Effector CD8-positive, alpha-beta T cell (primary cell): ENCODE results near the gene TPCN1.

Source experiments
- DNase-seq: peaks from one replicate; lab custom pipeline; 2025; lab: John Stamatoyannopoulos, UW
- total RNA-seq, 4 experiments: gene quantifications; one replicate each; lab custom pipeline; 2026; lab: John Stamatoyannopoulos, UW

TPCN1 gene
- total RNA-seq = 14.5 to 55.8 (median 41.9) reads per million in 4 experiments

DNA sequence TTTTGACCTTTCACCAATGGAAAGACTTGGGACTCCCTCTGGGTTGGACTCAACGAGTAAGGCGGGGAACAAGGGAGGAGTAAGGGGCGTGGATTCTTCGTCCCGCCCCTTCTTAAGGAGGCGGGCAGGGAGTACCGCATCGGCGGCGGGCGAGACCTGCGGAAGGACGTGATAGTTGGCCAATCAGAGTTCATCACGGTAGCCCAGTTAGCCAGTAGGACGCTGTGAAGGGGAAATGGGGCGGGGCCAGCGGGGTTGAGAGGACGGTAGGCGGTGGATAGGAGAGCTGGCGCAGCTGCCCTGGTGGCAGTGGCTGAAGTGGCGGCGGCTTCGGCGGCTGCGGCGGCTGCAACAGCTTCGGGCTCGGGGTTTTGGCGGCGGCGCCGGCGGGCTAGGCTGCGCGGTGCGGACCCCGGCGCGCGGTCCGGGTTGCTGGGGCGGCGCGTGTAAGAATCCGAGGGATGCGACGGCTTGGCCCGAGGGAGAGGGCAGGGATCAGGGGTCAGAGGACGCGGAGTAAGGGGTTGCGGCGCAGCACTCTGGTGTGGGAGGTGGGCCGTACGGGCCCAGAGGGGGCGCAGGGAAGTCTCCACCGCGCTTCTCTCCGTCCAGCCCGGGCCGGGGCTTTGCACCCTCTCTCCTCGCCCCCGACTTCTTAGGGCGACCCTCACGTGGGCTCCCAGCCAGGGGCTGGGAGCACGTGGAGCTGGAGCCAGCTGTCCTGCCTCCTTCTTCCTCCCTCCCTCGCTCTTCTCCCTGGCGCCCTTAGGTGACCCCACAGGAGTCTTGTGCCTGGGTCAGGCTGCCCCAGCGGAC, at the start of gene TPCN1:
TPCN1 (plus strand) TSS at position 284 of the 816 bp plus-strand sequence. CDS start 5,389 bp downstream, outside the sequence.
- DNase-seq = peak; percentile 97

DNA sequence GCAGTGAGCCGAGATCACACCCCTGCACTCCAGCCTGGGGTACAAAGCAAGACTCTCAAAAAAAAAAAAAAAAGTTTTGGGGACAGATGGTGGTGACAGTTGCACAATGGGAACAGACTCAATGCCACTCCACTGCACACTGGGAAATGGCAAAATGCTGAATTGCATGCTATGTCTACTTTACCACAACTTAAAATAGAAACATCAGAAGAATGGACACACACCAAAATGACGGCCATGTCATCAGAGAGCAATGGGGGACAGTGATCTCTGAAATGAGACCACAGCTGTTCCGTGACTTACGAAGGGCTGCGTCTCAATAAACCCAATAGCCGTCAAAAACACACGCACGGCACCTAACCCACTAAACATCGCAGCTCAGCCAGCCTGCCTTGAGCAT, 49.7 kb upstream of the TPCN1 start:
- DNase-seq = no peak

DNA sequence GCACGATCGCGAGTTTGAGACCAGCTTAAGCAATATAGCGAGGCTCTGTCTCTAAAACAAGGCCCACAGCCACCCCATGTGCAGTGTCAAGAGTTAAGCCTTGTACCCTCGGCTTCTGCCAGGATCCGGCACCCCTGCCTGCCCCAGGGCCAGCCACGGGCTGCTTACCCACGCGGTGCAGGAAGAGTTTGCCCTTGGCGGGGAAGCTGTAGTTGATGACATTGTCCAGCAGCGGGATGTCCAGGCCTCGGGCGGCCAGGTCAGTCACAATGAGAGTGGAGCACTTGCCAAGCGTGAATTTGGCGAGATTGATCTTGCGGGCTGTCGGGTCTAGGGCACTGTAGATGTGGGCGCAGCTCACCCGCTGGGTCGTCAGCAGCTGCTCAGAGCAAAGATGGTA, 49.1 kb upstream of the TPCN1 start:
- no peak for DNase-seq

DNA sequence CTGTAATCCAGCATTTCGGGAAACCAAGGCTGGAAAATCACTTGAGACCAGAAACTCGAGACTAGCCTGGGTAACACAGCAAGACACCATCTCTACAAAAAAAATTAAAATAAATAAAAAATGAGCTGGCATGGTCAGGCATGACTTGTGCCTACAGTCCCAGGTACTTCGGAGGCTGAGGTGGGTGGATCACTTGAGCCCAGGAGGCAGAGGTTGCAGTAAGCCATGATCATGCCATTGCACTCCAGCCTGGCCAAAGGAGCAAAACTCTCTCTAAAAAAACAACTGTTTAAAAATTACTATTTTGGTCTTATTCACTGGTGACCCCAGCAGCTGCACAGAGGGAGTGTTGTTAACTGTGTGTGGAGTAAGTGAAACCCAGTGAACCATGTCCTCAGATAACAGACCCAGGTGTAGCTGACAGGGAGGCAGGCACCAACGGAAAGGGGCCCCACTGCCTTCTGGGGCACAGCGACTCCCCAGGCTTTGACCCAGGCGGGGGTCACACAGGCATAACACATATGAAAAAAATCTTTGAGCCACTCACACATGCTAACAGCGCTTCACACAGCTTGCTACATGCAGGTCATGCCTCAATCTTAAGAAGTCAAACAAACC, 48.1 kb upstream of the TPCN1 start:
- no peak for DNase-seq

DNA sequence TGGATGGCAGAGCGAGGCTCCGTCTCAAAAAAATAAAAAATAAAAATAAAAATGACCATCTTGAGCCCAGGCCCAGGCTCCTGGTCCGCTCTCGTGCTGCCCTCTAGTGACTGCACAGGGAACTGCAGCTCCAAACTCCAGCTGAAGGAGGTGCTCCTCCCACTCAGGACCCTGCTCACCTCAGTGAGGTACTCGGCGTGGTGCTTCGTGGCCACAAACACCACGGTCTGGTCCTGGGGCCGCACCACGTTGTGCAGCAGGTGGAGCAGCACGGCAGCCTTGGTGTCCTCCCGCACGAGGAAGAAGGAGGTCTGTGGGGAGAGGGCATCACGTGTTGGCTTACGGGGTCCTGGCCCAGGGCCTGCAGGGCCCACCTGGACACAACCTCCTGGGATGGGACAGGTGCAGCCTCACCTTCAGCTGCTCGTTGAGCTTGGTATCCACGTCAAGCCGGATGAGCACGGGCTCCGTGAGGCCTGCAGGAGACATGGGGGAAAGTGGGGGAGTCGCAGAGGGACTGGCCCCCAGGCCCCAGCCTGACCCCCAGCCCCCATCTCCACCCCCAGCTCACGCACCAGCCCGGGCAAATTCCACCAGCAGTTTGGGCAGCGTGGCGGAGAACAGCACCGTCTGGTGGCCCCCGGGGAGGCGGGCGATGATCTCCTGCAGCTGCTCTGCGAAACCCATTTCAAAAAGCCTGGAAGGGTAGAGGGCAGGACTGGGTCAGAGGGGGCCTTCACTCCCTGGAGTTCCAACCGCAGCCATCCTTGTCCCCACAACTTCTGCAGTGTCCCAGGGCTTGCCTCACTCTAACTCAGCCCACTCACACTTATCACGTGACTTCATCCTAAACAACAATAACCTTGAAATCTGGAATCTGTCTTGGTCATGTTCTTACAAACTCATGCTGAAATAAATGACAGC, 46.5 kb upstream of the TPCN1 start:
- peak; percentile 64 for DNase-seq

DNA sequence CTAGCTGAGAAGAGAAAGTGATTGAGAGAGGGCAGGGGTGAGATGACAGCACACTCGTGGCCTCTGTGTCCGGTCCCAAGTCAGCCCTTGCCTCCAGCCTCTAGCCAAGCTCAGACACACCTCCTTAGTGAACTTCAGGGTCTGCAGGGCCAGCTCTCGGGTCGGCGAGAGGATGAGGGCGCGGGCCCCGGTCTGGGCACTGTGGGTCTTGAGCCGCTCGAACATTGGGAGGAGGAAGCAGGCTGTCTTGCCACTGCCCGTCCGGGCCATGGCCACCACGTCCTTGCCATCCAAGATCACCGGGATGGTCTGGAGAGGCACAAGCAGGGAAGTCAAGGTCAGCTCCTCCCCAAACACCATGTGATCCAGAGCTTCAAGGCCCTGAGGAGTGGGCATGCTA, 42.2 kb upstream of the TPCN1 start:
- DNase-seq = no peak

DNA sequence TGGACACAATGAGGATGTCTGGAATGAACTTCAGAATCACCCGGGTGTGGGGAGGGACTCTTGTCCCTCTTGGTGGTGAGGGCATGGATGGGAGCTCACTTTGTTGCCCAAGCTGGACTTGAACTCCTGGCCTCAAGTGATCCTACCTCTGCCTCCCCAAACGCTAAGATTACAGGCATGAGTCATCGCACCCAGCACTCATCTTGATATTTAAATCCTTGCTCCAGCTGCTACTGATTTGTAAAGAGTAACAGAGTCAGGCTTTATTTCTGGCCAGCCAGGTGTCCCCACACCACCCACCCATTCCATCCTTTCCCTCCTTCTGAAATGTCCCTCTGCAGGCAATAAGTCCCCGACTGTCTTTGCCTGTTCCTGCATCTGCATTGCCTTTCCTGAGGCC, 40.9 kb upstream of the TPCN1 start:
- DNase-seq = no peak

DNA sequence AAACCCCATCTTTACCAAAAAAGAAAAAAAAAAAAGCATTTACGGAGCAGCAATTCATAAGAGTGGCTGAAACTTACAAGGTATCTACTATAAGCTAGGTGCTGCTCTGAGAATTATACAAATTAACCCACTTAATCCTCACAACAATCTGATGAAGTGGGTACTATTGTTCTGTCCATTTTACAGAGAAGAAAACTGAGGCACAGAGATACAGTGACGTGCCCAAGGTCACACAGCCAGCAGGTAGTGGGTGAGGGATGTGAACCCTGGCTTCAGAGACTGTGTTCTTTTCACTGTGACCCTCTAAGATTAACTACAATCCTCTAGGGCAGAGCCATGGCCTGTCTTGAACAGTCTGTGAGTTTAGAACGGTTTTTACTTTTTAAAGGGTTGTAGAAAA, 39.3 kb upstream of the TPCN1 start:
- DNase-seq = no peak

DNA sequence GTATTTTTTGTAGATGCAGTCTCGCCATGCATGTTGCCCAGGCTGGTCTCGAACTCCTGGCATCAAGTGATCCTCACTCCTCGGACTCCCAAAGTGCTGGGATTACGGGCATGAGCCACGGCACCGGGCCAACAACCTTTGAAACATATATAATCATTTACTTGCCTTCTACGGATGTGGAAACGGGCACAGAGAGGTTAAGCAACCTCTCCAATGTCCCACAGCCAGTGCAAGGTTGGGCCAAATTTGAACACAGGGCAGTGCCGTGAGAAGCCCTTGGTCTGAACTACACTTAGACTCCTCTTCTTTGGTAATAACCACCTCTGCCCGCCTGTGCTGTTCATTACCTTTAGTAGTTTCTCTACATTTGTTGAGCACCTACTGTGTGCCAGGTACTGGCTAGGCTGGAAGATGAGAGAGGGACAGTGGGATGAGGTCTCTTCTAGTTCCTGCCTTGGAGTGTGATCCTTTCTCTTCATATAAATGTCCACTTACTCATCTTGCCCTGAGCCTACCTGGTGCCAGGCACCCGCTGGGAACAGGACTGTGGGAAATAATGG, 38.2 kb upstream of the TPCN1 start:
- DNase-seq = no peak

DNA sequence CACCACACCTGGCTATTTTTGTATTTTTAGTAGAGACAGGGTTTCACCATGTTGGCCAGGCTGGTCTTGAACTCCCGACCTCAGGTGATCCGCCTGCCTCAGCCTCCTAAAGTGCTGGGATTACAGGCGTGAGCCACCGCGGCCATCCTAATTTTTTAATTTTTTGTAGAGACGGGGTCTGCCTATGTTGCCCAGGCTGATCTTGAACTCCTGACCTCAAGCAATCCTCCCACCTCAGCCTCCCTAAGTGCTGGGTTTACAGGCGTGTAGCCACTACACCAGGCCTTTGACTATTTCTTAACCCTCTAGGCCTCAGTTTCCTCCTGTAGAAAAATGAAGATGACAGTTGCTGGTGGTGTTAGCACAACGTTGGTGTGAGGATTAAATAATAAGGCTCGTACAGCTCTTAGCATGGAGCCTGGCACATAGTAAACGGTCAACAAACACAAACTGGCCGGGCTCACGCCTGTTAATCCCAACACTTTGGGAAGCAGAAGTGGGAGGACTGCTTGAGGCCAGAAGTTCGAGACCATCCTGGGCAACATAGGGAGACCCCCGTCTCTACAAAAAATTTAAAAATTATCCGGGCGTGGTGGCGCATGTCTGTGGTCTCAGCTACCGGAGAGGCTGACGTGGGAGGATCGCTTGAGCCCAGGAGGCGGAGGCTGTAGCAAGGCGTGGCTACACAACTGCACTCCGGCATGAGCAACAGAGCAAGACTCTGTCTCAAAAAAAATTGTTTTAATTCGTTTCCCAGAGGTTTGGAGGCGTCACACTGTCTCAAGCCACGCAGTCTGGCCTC, 37.0 kb upstream of the TPCN1 start:
- no peak for DNase-seq

DNA sequence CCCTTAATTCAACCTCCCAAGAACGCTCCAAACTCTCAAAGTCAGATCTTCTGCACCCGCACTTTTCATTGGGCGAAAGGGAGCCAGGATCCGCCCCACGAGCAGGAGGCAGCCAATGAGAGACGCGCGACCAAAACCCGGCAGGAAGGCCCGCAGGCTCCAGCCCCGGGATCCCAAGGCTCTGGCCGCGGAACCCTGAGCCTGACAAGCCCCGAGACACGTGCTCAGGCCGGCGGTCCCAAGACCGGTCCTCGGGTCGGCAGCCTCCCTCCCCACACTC, 36.4 kb upstream of the TPCN1 start:
- DNase-seq = peak; percentile 74

DNA sequence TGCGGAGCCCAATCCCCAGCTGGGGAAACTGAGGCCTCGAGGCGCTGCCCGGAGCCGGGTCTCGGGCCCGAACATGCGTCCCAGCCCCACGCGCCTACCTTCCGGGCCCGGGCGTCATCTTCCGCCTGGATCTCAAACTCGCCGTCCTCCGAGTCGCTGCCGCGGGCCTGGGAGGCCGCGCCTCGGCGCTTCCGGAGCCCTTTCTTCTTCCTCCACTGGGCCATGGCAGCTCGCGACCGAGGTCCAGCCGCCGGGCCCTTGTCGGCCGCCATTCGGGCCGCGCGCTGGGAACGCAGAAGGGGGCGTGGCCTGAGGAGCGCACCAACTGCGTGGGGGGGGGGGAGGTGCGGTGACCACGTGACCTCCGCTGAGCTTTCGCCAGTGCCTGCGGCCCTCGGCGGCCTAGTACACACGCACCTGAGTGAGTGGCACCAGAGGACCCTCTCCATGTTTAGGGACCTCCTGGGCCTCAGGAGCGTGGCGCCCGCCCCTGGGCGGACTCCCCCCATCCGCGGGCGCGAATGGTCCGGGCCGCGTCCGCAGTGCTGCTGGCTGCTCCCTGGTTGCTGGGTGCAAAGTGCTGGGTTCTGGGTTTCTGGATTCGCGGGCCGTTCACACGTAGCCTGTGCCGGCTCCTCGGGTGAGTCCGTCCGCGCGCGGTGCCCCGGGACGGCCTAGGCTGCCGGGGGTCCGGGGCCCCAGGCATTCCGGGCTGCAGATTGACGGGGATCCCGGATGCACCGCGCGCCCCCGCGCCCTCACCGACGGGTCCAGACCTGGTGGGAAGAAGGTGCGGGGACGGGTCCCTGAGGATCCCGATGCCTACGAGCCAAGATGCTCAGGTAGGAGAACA, 35.9 kb upstream of the TPCN1 start, which contains the start of the genes DDX54 and RITA1:
DDX54 (minus strand) TSS at position 299 of the 853 bp plus-strand sequence; CDS start at position 272, 27 bp downstream.
RITA1 (plus strand) TSS at position 542 of the 853 bp plus-strand sequence. CDS start 1,026 bp downstream, outside the sequence.
- DNase-seq = peak; percentile 73

DNA sequence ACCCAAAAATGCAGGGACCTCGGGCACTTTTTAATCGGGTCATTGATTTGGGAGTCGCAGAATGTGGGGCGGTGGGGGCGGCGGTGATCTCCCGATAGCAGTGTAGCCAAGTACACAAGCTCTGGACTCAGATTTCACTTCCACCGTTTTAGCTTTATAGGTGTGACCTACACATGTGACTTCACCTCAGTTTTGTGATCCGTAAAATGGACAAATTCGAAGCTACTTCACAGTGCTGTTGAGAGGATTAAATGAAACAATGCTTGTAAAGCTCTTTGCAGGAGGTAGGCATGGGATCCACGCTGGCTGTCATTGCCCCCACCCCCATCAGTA, 35.3 kb upstream of the TPCN1 start:
- DNase-seq = no peak

DNA sequence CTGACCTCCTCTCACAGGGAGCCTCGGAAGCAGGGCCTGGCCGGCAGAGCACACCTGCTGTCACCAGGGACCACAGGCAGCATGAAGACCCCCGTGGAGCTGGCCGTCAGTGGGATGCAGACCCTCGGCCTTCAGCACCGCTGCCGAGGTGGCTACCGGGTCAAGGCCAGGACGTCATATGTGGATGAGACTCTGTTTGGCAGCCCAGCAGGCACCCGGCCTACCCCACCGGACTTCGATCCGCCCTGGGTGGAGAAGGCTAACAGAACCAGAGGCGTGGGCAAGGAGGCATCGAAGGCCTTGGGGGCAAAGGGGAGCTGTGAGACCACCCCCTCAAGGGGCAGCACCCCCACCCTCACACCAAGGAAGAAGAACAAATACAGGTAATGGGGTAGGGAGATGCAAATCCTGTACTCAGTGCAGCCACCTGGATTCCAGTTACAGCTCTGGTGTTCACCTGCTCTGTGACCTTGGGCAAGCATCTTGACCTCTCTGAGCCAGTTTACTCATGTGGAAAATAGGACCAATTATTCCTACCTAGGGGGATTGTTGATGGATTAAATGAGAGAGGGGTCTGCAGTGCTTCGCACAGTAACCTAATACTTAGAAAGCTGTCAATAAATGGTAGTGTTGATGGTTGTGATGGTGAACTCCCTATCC, 34.5 kb upstream of the TPCN1 start:
- DNase-seq = no peak

DNA sequence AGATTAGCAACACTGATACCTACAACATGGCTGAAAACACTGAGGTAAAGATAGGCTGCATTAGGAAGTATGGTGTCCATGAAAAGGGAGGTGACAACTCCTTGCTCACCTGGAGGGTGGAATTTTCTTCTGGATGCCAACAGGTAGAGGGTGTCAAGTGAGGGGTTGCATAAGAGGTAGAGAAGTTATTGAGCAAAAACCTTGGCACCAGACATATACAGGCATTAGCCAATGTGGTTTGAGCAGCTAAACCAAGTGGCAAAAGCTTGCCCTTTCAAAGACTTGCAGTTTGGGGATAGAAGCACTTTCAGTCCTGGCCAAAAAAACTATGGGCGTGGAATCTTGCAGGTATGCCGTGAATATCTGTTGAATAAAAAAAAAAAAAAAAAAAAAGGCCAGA, 31.9 kb upstream of the TPCN1 start:
- DNase-seq = no peak

DNA sequence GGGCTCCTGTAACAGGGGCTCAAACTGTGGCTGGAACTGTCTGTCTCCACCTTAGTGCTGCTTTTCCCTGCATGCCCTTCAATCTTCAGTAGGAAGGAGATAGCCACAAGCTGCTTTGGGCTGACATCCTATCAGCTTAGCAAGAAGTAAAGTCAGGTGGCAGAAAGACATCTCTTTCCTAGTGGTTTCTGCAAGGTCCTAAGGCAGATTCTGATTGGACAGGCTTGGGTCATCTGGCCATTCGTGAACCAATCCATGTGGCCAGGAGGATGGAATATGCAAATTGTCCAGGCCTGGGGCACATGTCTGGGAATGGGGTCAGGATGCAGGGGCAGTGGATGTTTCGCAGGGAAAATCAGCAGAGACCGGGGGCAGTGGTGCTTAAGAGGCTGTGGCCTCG, 30.5 kb upstream of the TPCN1 start:
- DNase-seq = no peak

DNA sequence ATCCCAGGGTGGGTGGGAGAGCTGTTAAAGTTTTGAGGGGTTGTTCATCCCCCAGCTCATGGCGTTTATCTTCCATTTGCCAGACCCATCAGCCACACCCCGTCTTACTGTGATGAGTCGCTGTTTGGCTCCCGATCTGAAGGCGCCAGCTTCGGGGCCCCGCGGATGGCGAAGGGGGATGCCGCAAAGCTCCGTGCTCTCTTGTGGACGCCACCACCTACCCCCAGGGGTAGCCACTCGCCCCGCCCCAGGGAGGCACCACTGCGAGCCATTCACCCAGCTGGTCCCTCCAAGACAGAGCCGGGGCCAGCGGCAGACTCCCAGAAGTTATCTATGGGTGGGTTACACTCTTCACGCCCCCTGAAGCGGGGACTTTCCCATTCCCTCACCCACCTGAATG, 30.0 kb upstream of the TPCN1 start:
- no peak for DNase-seq

DNA sequence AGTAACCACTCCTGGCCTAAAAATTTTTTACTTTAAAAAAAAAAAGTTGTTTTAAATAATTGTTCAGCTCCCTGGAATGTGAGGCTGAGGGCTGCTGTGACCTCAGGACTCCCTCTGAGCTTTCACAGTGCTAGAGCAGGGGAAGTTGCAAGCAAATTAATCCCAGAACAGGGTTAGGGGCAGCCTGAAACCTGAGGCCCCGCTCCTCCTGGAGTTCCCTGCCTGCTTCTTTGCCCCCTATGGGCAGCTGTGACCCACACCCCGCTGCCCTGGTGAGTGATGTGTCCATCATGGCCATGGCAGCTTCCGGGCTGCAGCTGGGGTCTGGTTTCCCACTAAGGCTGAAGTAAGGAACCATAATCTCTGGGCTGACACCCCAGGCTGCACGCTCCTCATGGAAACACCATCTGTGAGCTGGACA, 26.3 kb upstream of the TPCN1 start:
- no peak for DNase-seq

DNA sequence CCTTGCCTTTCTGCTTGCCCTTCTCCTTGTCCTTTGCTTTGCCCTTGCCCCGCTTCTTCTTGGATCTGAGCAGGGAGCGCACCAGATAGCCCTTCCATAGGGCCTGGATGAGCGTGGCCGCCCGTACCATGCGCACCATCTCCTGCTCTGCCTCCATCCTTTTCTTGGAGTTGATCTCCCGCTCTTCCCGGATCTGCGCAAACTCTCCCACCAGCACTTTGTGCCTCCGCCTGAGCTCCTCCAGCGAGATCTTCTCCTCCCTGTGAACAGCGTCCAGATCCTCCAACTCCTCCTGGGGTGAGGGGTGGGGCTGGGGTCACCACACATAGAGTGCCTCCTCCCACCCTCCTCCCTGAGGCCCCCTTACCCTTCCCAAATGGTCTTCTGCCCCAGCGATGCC, 25.7 kb upstream of the TPCN1 start:
- no peak for DNase-seq

DNA sequence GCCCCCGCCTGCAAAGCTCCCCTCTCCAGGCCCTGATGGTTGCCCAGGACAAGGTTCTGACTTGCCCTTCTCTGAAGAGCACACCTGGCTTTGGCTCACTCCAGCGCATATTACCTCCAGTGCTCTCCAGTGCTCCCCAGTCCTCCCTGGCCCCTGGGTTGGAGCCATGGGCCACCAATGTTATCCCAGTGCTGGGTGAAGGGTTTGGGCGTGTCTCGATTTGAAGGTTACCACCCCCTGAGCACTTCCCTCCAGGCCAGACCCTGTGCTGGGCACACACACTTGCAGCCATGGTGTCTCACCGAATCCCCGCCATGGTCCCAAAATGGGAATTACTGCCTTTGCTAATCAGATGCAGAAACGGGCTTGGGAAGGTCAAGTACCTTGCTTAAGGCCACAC, 24.7 kb upstream of the TPCN1 start:
- no peak for DNase-seq
